A549 (cell line): ENCODE data around the gene CAPN2. TPM values are rescaled to one million over a fixed set of nuclear protein-coding genes. Genes with fewer than 3 reads are reported as not detected.
A peak's percentile ranks its signal among the peaks of the same experiment; 100 is the strongest.

ENCODE experiments used
- ATAC-seq, 2 experiments: fragments of 200-7000 bp in 1 of 2; fragments of >200 bp in 1 of 2; cut with Nextera tagmentation in 1 of 2; cut with Tn5 transposase in 1 of 2; 3 replicates each; pipeline versions ENCODE4 v1.8.0 to v1.9.1; 2018 to 2020; ENCODE audit warnings: mild to moderate bottlenecking in 1 of 2, moderate library complexity in 1 of 2
- CTCF ChIA-PET: fragments of 300-600 bp; sonication (Branson Sonifier 250); formaldehyde crosslinking; extraction: SDS; loops from one replicate; lab custom pipeline; 2021; ENCODE audit warnings: antibody characterized with exemption, inconsistent platforms; lab: Yijun Ruan, JAX
- POLR2A ChIA-PET: fragments of 350-600 bp; formaldehyde crosslinking; extraction: SDS; loops from one replicate; lab custom pipeline; 2021; ENCODE audit warnings: antibody characterized with exemption, inconsistent platforms; lab: Yijun Ruan, JAX
- DNase-seq, 2 experiments: peaks; one replicate each; pipeline versions ENCODE4 v3.0.0 to v3.0.0-alpha.2; 2011 to 2016; ENCODE audit warnings: low read depth in 1 of 2, low spot score in 1 of 2
- FAIRE-seq: peaks from 2 replicates; lab custom pipeline; 2011; peaks lifted over from hg19 to GRCh38; lab: Jason Lieb, UNC
- H3K27ac ChIP-seq, 2 experiments: fragments of >200 bp; sonication (Bioruptor Twin); formaldehyde crosslinking; 3 replicates each; pipeline ENCODE4 v1.5.1; 2016 to 2017
- H3K4me1 ChIP-seq: fragments of >200 bp; sonication (Bioruptor Twin); formaldehyde crosslinking; 3 replicates; pipeline ENCODE4 v1.6.1; 2016
- H3K4me2 ChIP-seq: fragments of >200 bp; sonication (Bioruptor Twin); formaldehyde crosslinking; 3 replicates; pipeline ENCODE4 v1.6.1; 2016
- H3K4me3 ChIP-seq: fragments of >200 bp; sonication (Bioruptor Twin); formaldehyde crosslinking; 3 replicates; pipeline ENCODE4 v1.5.1; 2016
- H3K9me3 ChIP-seq: fragments of >200 bp; sonication (Bioruptor Twin); formaldehyde crosslinking; 3 replicates; pipeline ENCODE4 v1.6.1; 2016
- CBX2 ChIP-seq: fragments of 200-600 bp; sonication (generic); IDR thresholded peaks from 2 replicates; pipeline ENCODE4 v1.6.1; 2016; ENCODE audit warnings: low read depth, mild to moderate bottlenecking, borderline replicate concordance
- CEBPB ChIP-seq, 2 experiments: fragments of >200 bp in 1 of 2; sonication (Bioruptor Twin) in 1 of 2; formaldehyde crosslinking in 1 of 2; IDR thresholded peaks; 2 replicates each; pipeline ENCODE4 v1.6.1; 2012 to 2016
- CHD2 ChIP-seq: fragments of 150-350 bp; IDR thresholded peaks from 2 replicates; pipeline ENCODE4 v1.6.1; 2014; ENCODE audit warnings: low read length; ENCODE audit not compliant: partially characterized antibody
- CHD4 ChIP-seq: fragments of 200-600 bp; sonication (generic); IDR thresholded peaks from 2 replicates; pipeline ENCODE4 v1.6.1; 2016; ENCODE audit warnings: antibody characterized with exemption, mild to moderate bottlenecking, borderline replicate concordance
- ESRRA ChIP-seq: fragments of 150-350 bp; IDR thresholded peaks from 2 replicates; pipeline ENCODE4 v1.6.1; 2014; ENCODE audit warnings: mild to moderate bottlenecking, low read length, borderline replicate concordance
- FOSB ChIP-seq: fragments of 250-450 bp; sonication (Bioruptor Pico); IDR thresholded peaks from 2 replicates; pipeline ENCODE4 v1.5.0; 2020; ENCODE audit warnings: mild to moderate bottlenecking, moderate library complexity
- FOSL2 ChIP-seq, 2 experiments: fragments of 450-650 bp in 1 of 2; fragments of >200 bp in 1 of 2; sonication (Bioruptor Twin) in 1 of 2; formaldehyde crosslinking; IDR thresholded peaks; 2 replicates each; pipeline versions ENCODE4 v1.5.0 to v1.6.1; 2016 to 2020; ENCODE audit warnings: mild to moderate bottlenecking in 1 of 2, moderate library complexity in 1 of 2
- GATA3 ChIP-seq: IDR thresholded peaks from 2 replicates; pipeline ENCODE4 v1.6.1; 2012; ENCODE audit warnings: borderline replicate concordance
- HDAC2 ChIP-seq: fragments of 200-600 bp; sonication (generic); IDR thresholded peaks from 2 replicates; pipeline ENCODE4 v1.6.1; 2016
- HOXA7 ChIP-seq: fragments of 250-450 bp; sonication (Bioruptor Pico); IDR thresholded peaks from 2 replicates; pipeline ENCODE4 v1.5.0; 2020; ENCODE audit warnings: mild to moderate bottlenecking, moderate library complexity
- HOXB13 ChIP-seq: fragments of 250-450 bp; sonication (Bioruptor Pico); IDR thresholded peaks from 2 replicates; pipeline ENCODE4 v1.5.0; 2020; ENCODE audit warnings: low read depth, mild to moderate bottlenecking, moderate library complexity
- JUN ChIP-seq, 2 experiments: fragments of >200 bp; sonication (Bioruptor Twin); formaldehyde crosslinking; IDR thresholded peaks; 2 replicates in 1 of 2; 3 replicates in 1 of 2; pipeline ENCODE4 v1.6.1; 2016 to 2017
- JUNB ChIP-seq: fragments of >200 bp; sonication (Bioruptor Twin); formaldehyde crosslinking; IDR thresholded peaks from 2 replicates; pipeline ENCODE4 v1.6.1; 2016
- MYC ChIP-seq: IDR thresholded peaks from 2 replicates; pipeline ENCODE4 v1.6.1; 2012; ENCODE audit warnings: mild to moderate bottlenecking, inconsistent platforms, low read length, improper control_type of control experiment, borderline replicate concordance
- NFE2L2 ChIP-seq: fragments of 150-350 bp; conservative IDR thresholded peaks from 2 replicates; pipeline ENCODE4 v1.6.1; 2014; ENCODE audit warnings: low read length
- NPAS2 ChIP-seq: fragments of 250-450 bp; sonication (Bioruptor Pico); IDR thresholded peaks from 2 replicates; pipeline ENCODE4 v1.8.0; 2022; ENCODE audit warnings: mild to moderate bottlenecking, moderate library complexity, borderline replicate concordance
- NR3C1 ChIP-seq: fragments of >200 bp; sonication (Bioruptor Twin); formaldehyde crosslinking; IDR thresholded peaks from 3 replicates; pipeline ENCODE4 v1.6.1; 2017
- PHF8 ChIP-seq: fragments of 200-600 bp; sonication (generic); IDR thresholded peaks from 2 replicates; pipeline ENCODE4 v1.6.1; 2016; ENCODE audit warnings: low read depth, mild to moderate bottlenecking, antibody characterized with exemption, moderate library complexity, borderline replicate concordance
- POLR2A ChIP-seq: IDR thresholded peaks from 2 replicates; pipeline ENCODE4 v1.6.1; 2012; ENCODE audit warnings: mild to moderate bottlenecking, low read length
- RAD21 ChIP-seq, 2 experiments: fragments of >200 bp in 1 of 2; sonication (Bioruptor Twin) in 1 of 2; formaldehyde crosslinking in 1 of 2; IDR thresholded peaks in 1 of 2; conservative IDR thresholded peaks in 1 of 2; 2 replicates in 1 of 2; 3 replicates in 1 of 2; pipeline ENCODE4 v1.6.1; 2012 to 2018; ENCODE audit warnings: inconsistent platforms in 1 of 2
- RARB ChIP-seq: fragments of 250-450 bp; sonication (Bioruptor Pico); IDR thresholded peaks from 2 replicates; pipeline ENCODE4 v1.8.0; 2021; ENCODE audit warnings: mild to moderate bottlenecking, moderate library complexity
- RFX5 ChIP-seq: fragments of 450-650 bp; IDR thresholded peaks from 2 replicates; pipeline ENCODE4 v1.7.1; 2014; ENCODE audit warnings: antibody characterized with exemption, mild to moderate bottlenecking, moderate library complexity
- TFCP2L1 ChIP-seq: fragments of 250-450 bp; sonication (Bioruptor Pico); IDR thresholded peaks from 2 replicates; pipeline ENCODE4 v1.5.0; 2021; ENCODE audit warnings: mild to moderate bottlenecking
- ZNF302 ChIP-seq: fragments of 250-450 bp; sonication (Bioruptor Pico); IDR thresholded peaks from 2 replicates; pipeline ENCODE4 v1.9.0; 2021; ENCODE audit warnings: inconsistent platforms, mild to moderate bottlenecking, moderate library complexity
- WGBS: methylation state at CpG from one replicate; pipeline ENCODE4 v1.1.6; 2017; ENCODE audit errors: missing lambda C conversion rate; 5-methylcytosine and 5-hydroxymethylcytosine counted together
- polyA plus RNA-seq, 4 experiments: library from polyadenylated mRNA; depleted of rRNA in 3 of 4; stranded (reverse); fragments of >200 nt; fragmentation: RNase III in 1 of 4; extraction: RNeasy Plus Mini Kit Qiagen cat#74134 plus additional on column Dnase treatment in 1 of 4; gene quantifications; 2 replicates in 3 of 4; 3 replicates in 1 of 4; pipeline ENCODE4 v1.2.3, GENCODE V29; 2011 to 2017
- TF ChIP-seq, protein P1 (sequence below): fragments of 250-450 bp; sonication (Bioruptor Pico); IDR thresholded peaks from 2 replicates; pipeline ENCODE4 v1.5.0; 2020; ENCODE audit warnings: low read depth, mild to moderate bottlenecking, moderate library complexity
- TF ChIP-seq, protein P2 (sequence below): IDR thresholded peaks from 2 replicates; pipeline ENCODE4 v1.6.1; 2012
- TF ChIP-seq, protein P3 (sequence below): fragments of >200 bp; sonication (Bioruptor Twin); formaldehyde crosslinking; IDR thresholded peaks from 3 replicates; pipeline ENCODE4 v1.5.1; 2016
- TF ChIP-seq, protein P4 (sequence below): IDR thresholded peaks from 2 replicates; pipeline ENCODE4 v1.6.1; 2012; ENCODE audit warnings: low read depth, borderline replicate concordance
- TF ChIP-seq, protein P5 (sequence below): fragments of 450-650 bp; IDR thresholded peaks from 2 replicates; pipeline ENCODE4 v1.6.1; 2014; ENCODE audit warnings: antibody characterized with exemption

CAPN2 gene
- polyA plus RNA-seq, 2 of the 4 experiments (the other 2 are of a cell fraction): 199 to 300 TPM

DNA sequence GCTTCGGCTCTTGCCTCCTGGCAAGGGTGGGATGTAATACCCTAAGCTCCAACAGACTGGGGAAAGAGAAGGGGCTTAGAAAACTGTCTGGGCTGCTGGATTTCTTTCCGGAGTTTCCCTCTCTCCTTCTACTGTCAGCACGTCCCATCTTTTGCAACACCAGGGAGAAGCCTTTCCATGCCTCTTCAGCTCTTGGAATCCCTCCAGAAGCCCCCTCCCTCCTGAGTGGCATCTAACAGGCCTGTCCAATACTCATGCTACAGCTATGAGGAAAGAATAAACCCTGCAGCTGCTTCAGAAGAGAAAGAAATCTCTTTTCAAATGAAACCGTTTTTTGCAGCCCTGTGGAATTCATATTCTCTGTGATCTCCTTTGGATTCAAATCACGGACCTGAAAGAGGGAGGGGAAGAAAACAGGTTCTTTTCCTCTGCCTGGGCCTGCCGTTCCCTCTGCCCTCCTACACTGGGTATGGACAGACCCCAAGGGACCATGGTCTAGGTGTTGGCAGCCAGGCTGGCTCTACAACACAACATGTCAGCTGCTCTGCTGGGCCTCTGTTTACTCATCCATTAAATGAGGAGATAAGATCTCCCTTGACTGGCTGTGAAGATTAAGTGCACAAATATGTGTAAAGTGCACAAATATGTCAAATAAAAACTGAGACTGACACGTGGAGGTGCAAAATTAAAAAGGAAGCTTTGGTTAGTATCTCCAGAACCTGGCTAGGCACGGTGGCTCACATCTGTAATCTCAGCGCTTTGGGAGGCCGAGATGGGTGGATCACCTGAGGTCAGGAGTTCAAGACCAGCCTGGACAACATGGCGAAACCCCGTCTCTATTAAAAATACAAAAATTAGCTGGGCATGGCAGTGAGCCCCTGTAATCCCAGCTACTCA, 6.0 kb upstream of the CAPN2 start:
- Histone ChIP-seq H3K27ac (peak overlapping the region; percentile 99), H3K9me3 (no peaks in the 10 kb centered on the region), H3K4me2 (peak overlapping the region; percentile 70), H3K4me1 (peaks cover 90% of the 10 kb centered on the region), H3K4me3 (0 out of 3 replicates have a peak overlapping the region, but pooled peaks have one; percentile 4)
- ChIA-PET CTCF (interaction anchor here (0.7 to 5.7 kb wide), 12 partner anchors 8 to 139 kb away, joined by 3 to 48 read pairs (median 3); partner anchors contain the start of gene TP53BP2), POLR2A (interaction anchor here (0.6 to 2.7 kb wide), 6 partner anchors 12 to 1216 kb away, joined by 3 to 16 read pairs (median 6); no protein-coding TSS in a partner anchor)
- ATAC-seq (peak; percentile 9 to 17; a peak in 5 of 6 replicates), FAIRE-seq (no peak), DNase-seq (peak in 1 of 2 experiments; percentile 85)
- TF ChIP-seq RARB (CRISPR knock-in tag): no peak
- TF ChIP-seq NPAS2 (CRISPR knock-in tag): no peak
- peak; percentile 99 for TF ChIP-seq GATA3
- TF ChIP-seq FOSB: no peak
- peak; percentile 18; the same call in 1 of the 2 replicates for TF ChIP-seq CHD4
- peak in 1 of 2 experiments; percentile 28; a peak in 1 of 5 replicates for TF ChIP-seq JUN (IDR thresholded peaks at IDR 0.05)
- TF ChIP-seq, protein P1, sequence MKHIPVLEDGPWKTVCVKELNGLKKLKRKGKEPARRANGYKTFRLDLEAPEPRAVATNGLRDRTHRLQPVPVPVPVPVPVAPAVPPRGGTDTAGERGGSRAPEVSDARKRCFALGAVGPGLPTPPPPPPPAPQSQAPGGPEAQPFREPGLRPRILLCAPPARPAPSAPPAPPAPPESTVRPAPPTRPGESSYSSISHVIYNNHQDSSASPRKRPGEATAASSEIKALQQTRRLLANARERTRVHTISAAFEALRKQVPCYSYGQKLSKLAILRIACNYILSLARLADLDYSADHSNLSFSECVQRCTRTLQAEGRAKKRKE (CRISPR knock-in tag): no peak
- no peak for TF ChIP-seq NFE2L2
- TF ChIP-seq, protein P2, sequence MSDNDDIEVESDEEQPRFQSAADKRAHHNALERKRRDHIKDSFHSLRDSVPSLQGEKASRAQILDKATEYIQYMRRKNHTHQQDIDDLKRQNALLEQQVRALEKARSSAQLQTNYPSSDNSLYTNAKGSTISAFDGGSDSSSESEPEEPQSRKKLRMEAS: peak; percentile 80
- no peak for TF ChIP-seq TFCP2L1
- TF ChIP-seq HDAC2: no peak
- TF ChIP-seq HOXA7 (CRISPR knock-in tag): no peak
- TF ChIP-seq FOSL2 (IDR thresholded peaks at IDR 0.05): 0 out of 2 replicates have a peak, but pooled peaks have one; percentile 11
- TF ChIP-seq FOSL2 (CRISPR knock-in tag; IDR thresholded peaks at IDR 0.05): peak; percentile 49
- no peak for TF ChIP-seq NR3C1
- peak; percentile 62 to 82; a peak in 3 of 4 replicates for TF ChIP-seq CEBPB (IDR thresholded peaks at IDR 0.05)
- TF ChIP-seq RFX5: no peak
- TF ChIP-seq PHF8: no peak
- no peak for TF ChIP-seq CHD2
- no peak for TF ChIP-seq CBX2
- TF ChIP-seq, protein P3, sequence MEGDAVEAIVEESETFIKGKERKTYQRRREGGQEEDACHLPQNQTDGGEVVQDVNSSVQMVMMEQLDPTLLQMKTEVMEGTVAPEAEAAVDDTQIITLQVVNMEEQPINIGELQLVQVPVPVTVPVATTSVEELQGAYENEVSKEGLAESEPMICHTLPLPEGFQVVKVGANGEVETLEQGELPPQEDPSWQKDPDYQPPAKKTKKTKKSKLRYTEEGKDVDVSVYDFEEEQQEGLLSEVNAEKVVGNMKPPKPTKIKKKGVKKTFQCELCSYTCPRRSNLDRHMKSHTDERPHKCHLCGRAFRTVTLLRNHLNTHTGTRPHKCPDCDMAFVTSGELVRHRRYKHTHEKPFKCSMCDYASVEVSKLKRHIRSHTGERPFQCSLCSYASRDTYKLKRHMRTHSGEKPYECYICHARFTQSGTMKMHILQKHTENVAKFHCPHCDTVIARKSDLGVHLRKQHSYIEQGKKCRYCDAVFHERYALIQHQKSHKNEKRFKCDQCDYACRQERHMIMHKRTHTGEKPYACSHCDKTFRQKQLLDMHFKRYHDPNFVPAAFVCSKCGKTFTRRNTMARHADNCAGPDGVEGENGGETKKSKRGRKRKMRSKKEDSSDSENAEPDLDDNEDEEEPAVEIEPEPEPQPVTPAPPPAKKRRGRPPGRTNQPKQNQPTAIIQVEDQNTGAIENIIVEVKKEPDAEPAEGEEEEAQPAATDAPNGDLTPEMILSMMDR: no peak
- 4% methylated on average over 12 of the region's 12 CpGs for WGBS

DNA sequence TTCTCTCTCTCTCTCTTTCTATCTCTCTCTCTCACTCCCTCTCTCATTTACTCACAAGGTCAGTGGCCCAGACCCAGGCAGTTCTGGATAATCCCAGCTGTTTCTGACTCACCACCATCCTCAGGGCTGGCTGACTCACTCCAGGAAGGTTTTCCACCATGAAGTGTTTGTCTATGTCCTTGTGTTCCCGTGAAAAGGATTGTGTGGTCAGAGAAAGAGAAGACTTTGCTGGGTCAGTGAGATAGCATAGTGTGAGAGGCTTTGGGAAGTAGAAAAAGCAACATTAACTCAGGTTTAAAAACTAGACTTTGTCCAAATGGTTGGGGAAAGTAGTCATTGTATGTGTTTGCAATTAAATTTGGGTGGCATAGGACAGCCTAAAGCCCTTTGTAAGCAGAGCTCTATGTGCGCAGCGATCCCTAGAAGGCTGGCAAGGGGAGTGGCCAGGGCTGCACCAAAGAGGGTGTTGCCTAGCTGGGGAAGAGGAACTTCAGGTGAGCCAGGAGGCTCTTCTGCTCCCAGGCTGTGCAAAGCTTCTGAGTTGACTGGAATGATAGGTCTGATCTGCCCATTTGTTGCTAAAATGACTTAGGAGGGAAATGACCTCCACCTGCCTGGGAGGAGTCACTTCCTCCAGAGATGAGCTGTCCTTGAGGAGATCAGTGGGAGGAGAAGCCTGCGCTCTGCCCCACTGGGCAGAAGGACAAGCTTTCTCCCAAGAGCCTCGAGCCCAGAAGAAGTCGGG, 4.9 kb upstream of the CAPN2 start:
- peak; percentile 86 for FAIRE-seq
- 0% methylated on average over 6 of the region's 6 CpGs for WGBS
- Histone ChIP-seq H3K4me2 (peak overlapping the region; percentile 70), H3K27ac (peak overlapping the region; percentile 99), H3K4me1 (peaks cover 87% of the 10 kb centered on the region), H3K4me3 (peak overlapping the region; percentile 2; the same call in 1 of the 3 replicates), H3K9me3 (no peaks in the 10 kb centered on the region)
- peak; percentile 84 to 97 for DNase-seq
- ATAC-seq: peak; percentile 80
- ChIA-PET POLR2A (interaction anchor here (0.6 to 2.7 kb wide), 12 partner anchors 9 to 569 kb away, joined by 3 to 16 read pairs (median 5); partner anchors contain the start of genes DEGS1 and TP53BP2), CTCF (interaction anchor here (0.7 to 5.7 kb wide), 14 partner anchors 9 to 79 kb away, joined by 3 to 48 read pairs (median 3); no protein-coding TSS in a partner anchor)
- TF ChIP-seq RAD21 (conservative IDR thresholded peaks at IDR 0.05 in 1 of 2, IDR thresholded peaks at IDR 0.05 in 1 of 2) (no peak; a peak in 1 of 5 replicates), ESRRA (peak; percentile 89; the same call in 1 of the 2 replicates), ZNF302 (CRISPR knock-in tag) (no peak), NFE2L2 (no peak), CEBPB (IDR thresholded peaks at IDR 0.05) (peak in 1 of 2 experiments; percentile 51; a peak in 1 of 4 replicates), MYC (peak; percentile 56; the same call in 1 of the 2 replicates), POLR2A (peak; percentile 17; the same call in 1 of the 2 replicates), HOXB13 (no peak), CHD2 (no peak), JUNB (peak; percentile 94)
- TF ChIP-seq, protein P2: peak; percentile 67; the same call in 1 of the 2 replicates
- TF ChIP-seq, protein P4, sequence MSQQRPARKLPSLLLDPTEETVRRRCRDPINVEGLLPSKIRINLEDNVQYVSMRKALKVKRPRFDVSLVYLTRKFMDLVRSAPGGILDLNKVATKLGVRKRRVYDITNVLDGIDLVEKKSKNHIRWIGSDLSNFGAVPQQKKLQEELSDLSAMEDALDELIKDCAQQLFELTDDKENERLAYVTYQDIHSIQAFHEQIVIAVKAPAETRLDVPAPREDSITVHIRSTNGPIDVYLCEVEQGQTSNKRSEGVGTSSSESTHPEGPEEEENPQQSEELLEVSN: no peak
- TF ChIP-seq, protein P5, sequence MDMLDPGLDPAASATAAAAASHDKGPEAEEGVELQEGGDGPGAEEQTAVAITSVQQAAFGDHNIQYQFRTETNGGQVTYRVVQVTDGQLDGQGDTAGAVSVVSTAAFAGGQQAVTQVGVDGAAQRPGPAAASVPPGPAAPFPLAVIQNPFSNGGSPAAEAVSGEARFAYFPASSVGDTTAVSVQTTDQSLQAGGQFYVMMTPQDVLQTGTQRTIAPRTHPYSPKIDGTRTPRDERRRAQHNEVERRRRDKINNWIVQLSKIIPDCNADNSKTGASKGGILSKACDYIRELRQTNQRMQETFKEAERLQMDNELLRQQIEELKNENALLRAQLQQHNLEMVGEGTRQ: no peak
